Astrocyte (in vitro differentiated cells and primary cell): Measurements from ENCODE around the gene RPS2. TPM values are rescaled to one million over a fixed set of nuclear protein-coding genes. Genes with fewer than 3 reads are reported as not detected.

Experiments used
- DNase-seq: peaks from one replicate; pipeline ENCODE4 v3.0.0-alpha.2; 2010; ENCODE audit warnings: low read depth
- FAIRE-seq: peaks from 2 replicates; lab custom pipeline; 2011; peaks lifted over from hg19 to GRCh38; lab: Jason Lieb, UNC
- H2AFZ ChIP-seq: 2 replicates; pipeline ENCODE4 v1.6.0; 2012; ENCODE audit warnings: low read depth, low read length, inconsistent platforms
- H3K27ac ChIP-seq: 2 replicates; pipeline ENCODE4 v1.5.1; 2011; ENCODE audit warnings: low read depth, low read length, inconsistent platforms
- H3K27me3 ChIP-seq: 2 replicates; pipeline ENCODE4 v1.6.0; 2011; ENCODE audit warnings: low read length, inconsistent platforms; ENCODE audit not compliant: insufficient read depth
- H3K36me3 ChIP-seq: 2 replicates; pipeline ENCODE4 v1.5.1; 2011; ENCODE audit warnings: low read length, inconsistent platforms; ENCODE audit not compliant: insufficient read depth
- H3K4me1 ChIP-seq: 2 replicates; pipeline ENCODE4 v1.5.1; 2011; ENCODE audit warnings: low read length, inconsistent platforms; ENCODE audit not compliant: insufficient read depth
- H3K4me2 ChIP-seq: 2 replicates; pipeline ENCODE4 v1.6.0; 2012; ENCODE audit warnings: low read length, inconsistent platforms
- H3K4me3 ChIP-seq: 2 replicates; pipeline ENCODE4 v1.5.1; 2011; ENCODE audit warnings: low read depth, mild to moderate bottlenecking, low read length, inconsistent platforms; ENCODE audit not compliant: insufficient read depth
- H3K79me2 ChIP-seq: 2 replicates; pipeline ENCODE4 v1.6.0; 2012; ENCODE audit warnings: mild to moderate bottlenecking, low read length, inconsistent platforms; ENCODE audit not compliant: insufficient read depth
- H3K9ac ChIP-seq: 2 replicates; pipeline ENCODE4 v1.6.0; 2012; ENCODE audit warnings: mild to moderate bottlenecking, low read length, inconsistent platforms
- H3K9me3 ChIP-seq: 2 replicates; pipeline ENCODE4 v1.5.1; 2012; ENCODE audit warnings: low read depth, mild to moderate bottlenecking, low read length, inconsistent platforms; ENCODE audit not compliant: insufficient read depth
- H4K20me1 ChIP-seq: 2 replicates; pipeline ENCODE4 v1.6.0; 2012; ENCODE audit warnings: low read length, inconsistent platforms; ENCODE audit not compliant: insufficient read depth
- H3K27ac Mint-ChIP-seq: one replicate; pipeline ENCODE4 v1.8.0; 2021; ENCODE audit warnings: mild to moderate bottlenecking, mixed read lengths; ENCODE audit not compliant: unreplicated experiment
- H3K27me3 Mint-ChIP-seq: one replicate; pipeline ENCODE4 v1.8.0; 2021; ENCODE audit warnings: low read depth, mixed read lengths; ENCODE audit not compliant: unreplicated experiment
- H3K36me3 Mint-ChIP-seq: one replicate; pipeline ENCODE4 v1.8.0; 2021; ENCODE audit warnings: low read depth, mixed read lengths; ENCODE audit not compliant: unreplicated experiment
- H3K4me1 Mint-ChIP-seq: one replicate; pipeline ENCODE4 v1.8.0; 2021; ENCODE audit warnings: low read depth, mixed read lengths; ENCODE audit not compliant: unreplicated experiment
- H3K4me3 Mint-ChIP-seq: one replicate; pipeline ENCODE4 v1.8.0; 2021; ENCODE audit warnings: mild to moderate bottlenecking, moderate library complexity, mixed read lengths; ENCODE audit not compliant: unreplicated experiment
- H3K9me3 Mint-ChIP-seq: one replicate; pipeline ENCODE4 v1.8.0; 2021; ENCODE audit warnings: mild to moderate bottlenecking, mixed read lengths; ENCODE audit not compliant: unreplicated experiment
- EZH2 ChIP-seq: IDR thresholded peaks from 2 replicates; pipeline ENCODE4 v1.6.1; 2012; ENCODE audit warnings: mild to moderate bottlenecking, low read length, inconsistent platforms; ENCODE audit not compliant: insufficient read depth
- total RNA-seq: library from RNA; stranded (reverse); gene quantifications from 2 replicates; pipeline ENCODE4 v1.2.1, GENCODE V29; 2021
- TF ChIP-seq, protein P1 (sequence below): IDR thresholded peaks from 2 replicates; pipeline ENCODE4 v1.5.1; 2011; ENCODE audit warnings: low read depth, mild to moderate bottlenecking, inconsistent platforms, low read length, moderate library complexity; ENCODE audit not compliant: insufficient read depth

The RPS2 gene
- total RNA-seq, 1 donor from 2014 or later, result 2,534 TPM

DNA sequence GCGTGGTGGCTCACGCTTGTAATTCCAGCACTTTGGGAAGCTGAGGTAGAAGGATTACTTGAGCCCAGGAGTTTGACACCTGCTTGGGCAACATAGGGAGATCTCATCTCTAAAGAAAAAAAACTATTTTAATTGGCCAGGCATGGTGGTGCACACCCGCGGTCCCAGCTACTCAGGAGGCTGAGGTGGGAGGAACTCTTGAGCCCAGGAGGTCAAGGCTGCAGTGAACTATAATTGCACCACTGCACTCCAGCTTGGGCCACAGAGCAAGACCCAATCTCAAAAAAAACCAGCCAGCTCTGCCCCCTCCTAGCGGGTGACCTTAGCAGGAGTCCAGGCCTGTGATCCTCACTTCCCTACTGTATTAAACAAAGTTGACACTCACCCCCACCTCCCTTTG is 40.5 kb downstream of the RPS2 start:
- H3K27me3 ChIP-seq, result peaks cover 38% of the 10 kb centered on the region
- no peak overlapping the region for H2AFZ ChIP-seq
- H3K27ac ChIP-seq, result no peak overlapping the region
- no peak overlapping the region for H3K27ac Mint-ChIP-seq
- H3K4me2 ChIP-seq, result no peak overlapping the region
- H3K4me3 Mint-ChIP-seq, result no peak overlapping the region
- FAIRE-seq (no peak), DNase-seq (no peak)
- H3K36me3 Mint-ChIP-seq, result no peaks in the 10 kb centered on the region
- no peaks in the 10 kb centered on the region for H4K20me1 ChIP-seq
- H3K9ac ChIP-seq, result no peak overlapping the region
- H3K4me1 Mint-ChIP-seq, result peaks cover 2% of the 10 kb centered on the region
- H3K27me3 Mint-ChIP-seq, result peaks cover 36% of the 10 kb centered on the region
- TF ChIP-seq, protein P1, sequence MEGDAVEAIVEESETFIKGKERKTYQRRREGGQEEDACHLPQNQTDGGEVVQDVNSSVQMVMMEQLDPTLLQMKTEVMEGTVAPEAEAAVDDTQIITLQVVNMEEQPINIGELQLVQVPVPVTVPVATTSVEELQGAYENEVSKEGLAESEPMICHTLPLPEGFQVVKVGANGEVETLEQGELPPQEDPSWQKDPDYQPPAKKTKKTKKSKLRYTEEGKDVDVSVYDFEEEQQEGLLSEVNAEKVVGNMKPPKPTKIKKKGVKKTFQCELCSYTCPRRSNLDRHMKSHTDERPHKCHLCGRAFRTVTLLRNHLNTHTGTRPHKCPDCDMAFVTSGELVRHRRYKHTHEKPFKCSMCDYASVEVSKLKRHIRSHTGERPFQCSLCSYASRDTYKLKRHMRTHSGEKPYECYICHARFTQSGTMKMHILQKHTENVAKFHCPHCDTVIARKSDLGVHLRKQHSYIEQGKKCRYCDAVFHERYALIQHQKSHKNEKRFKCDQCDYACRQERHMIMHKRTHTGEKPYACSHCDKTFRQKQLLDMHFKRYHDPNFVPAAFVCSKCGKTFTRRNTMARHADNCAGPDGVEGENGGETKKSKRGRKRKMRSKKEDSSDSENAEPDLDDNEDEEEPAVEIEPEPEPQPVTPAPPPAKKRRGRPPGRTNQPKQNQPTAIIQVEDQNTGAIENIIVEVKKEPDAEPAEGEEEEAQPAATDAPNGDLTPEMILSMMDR, result no peak
- no peak for TF ChIP-seq EZH2
- no peaks in the 10 kb centered on the region for H3K9me3 ChIP-seq
- peaks cover 2% of the 10 kb centered on the region for H3K4me1 ChIP-seq
- no peaks in the 10 kb centered on the region for H3K79me2 ChIP-seq
- no peaks in the 10 kb centered on the region for H3K9me3 Mint-ChIP-seq
- no peaks in the 10 kb centered on the region for H3K36me3 ChIP-seq
- no peak overlapping the region for H3K4me3 ChIP-seq

DNA sequence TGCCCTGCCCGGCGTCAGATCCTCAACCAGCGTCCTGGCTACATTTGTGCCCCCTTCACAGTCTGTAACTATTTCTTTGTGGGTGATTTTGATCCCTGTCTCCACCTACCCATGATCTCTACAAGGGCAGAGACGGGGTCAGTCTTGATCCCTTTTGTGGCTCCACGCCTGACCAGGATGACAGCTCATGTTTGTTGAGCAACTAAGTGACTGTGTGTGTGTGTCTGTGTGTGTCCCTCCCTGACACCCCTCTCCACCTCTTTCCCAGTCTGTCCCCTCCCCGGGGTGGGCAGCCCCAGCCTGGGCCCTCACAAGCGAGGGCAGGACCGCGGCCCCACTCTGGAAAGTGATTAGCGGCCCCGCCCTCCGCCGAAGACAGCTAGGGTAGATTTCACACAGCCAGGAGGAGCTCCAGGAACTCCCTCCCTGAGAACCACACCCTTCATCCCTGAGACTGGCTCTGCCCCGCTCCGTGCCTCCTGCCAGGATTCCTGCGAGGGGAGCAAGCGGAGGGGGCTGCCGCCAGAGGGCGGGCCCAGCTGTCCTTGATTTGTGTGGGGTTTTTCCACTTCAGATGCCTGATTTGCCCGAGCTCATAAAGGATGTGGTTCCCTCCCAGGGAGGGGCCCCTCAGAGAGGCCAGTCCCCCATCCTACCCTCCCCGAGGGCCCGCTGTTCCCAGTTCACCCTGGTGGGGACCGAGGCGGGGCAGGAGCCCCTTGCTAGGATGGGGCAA is 41.2 kb downstream of the RPS2 start:
- H3K36me3 ChIP-seq, result no peaks in the 10 kb centered on the region
- H3K27ac ChIP-seq, result no peak overlapping the region
- peaks cover 45% of the 10 kb centered on the region for H3K27me3 ChIP-seq
- no peak for FAIRE-seq
- no peak overlapping the region for H3K27ac Mint-ChIP-seq
- no peaks in the 10 kb centered on the region for H3K79me2 ChIP-seq
- H3K4me1 ChIP-seq, result no peaks in the 10 kb centered on the region
- peaks cover 41% of the 10 kb centered on the region for H3K27me3 Mint-ChIP-seq
- no peaks in the 10 kb centered on the region for H3K36me3 Mint-ChIP-seq
- no peak overlapping the region for H3K4me3 Mint-ChIP-seq
- H2AFZ ChIP-seq, result no peak overlapping the region
- TF ChIP-seq, protein P1, result peak; percentile 18
- peak; percentile 41 for TF ChIP-seq EZH2
- no peak for DNase-seq
- no peaks in the 10 kb centered on the region for H3K9me3 ChIP-seq
- H3K4me2 ChIP-seq, result no peak overlapping the region
- H4K20me1 ChIP-seq, result no peaks in the 10 kb centered on the region
- H3K4me3 ChIP-seq, result no peak overlapping the region
- no peak overlapping the region for H3K9ac ChIP-seq
- peaks cover 2% of the 10 kb centered on the region for H3K4me1 Mint-ChIP-seq
- H3K9me3 Mint-ChIP-seq, result no peaks in the 10 kb centered on the region

DNA sequence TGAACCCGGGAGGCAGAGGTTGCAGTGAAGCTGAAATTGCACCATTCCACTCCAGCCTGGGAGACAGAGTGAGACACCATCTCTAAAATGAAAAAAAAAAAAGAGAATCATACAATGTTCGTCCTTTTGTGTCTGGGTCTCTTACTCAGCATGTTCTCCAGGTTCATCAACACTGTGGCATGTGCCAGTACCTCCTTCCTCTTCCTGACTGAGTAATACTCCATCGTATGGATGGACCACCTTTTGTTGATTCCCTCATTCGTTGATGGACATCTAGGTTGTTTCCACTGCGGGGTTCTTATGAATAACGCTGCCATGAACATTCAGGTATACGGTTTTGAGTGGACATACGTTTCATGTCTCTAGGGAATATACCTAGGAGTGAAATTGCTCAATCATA is 42.3 kb downstream of the RPS2 start:
- FAIRE-seq, result no peak
- Histone ChIP-seq H3K9ac (no peak overlapping the region), H3K27me3 (peaks cover 49% of the 10 kb centered on the region), H2AFZ (no peak overlapping the region), H3K4me2 (no peak overlapping the region), H4K20me1 (no peaks in the 10 kb centered on the region), H3K9me3 (no peaks in the 10 kb centered on the region), H3K4me1 (no peaks in the 10 kb centered on the region), H3K4me3 (no peak overlapping the region), H3K79me2 (no peaks in the 10 kb centered on the region), H3K27ac (no peak overlapping the region), H3K36me3 (no peaks in the 10 kb centered on the region)
- Mint-ChIP-seq H3K36me3 (no peaks in the 10 kb centered on the region), H3K27me3 (peaks cover 41% of the 10 kb centered on the region), H3K4me3 (no peak overlapping the region), H3K4me1 (peaks cover 2% of the 10 kb centered on the region), H3K9me3 (no peaks in the 10 kb centered on the region), H3K27ac (no peak overlapping the region)
- DNase-seq, result no peak
- TF ChIP-seq EZH2, result no peak
- TF ChIP-seq, protein P1, result no peak
